Cerebellar nuclear complex (tissue), 1 donor: ENCODE data around the gene RAPGEF6.
"Not testable (repeated sequence)": the region's sequence is repeated elsewhere in the genome, so short reads cannot be mapped to it uniquely, and the experiment has no call there.

Experiments used
- DNase-seq, 2 experiments: peaks; one replicate each; lab custom pipeline; 2025; lab: John Stamatoyannopoulos, UW

RAPGEF6 gene

GRCh38 chr5:131386124-131386523 is 248.9 kb downstream of the RAPGEF6 start:
- no peak for DNase-seq

- DNase-seq, result no peak
Measured at GRCh38 chr5:131384616-131385214, 250.3 kb downstream of the RAPGEF6 start.

GRCh38 chr5:131384173-131384572 is 250.9 kb downstream of the RAPGEF6 start:
- DNase-seq, result no peak

GRCh38 chr5:131382407-131383395 is 252.3 kb downstream of the RAPGEF6 start:
- DNase-seq, result no peak

- no peak for DNase-seq
Measured at GRCh38 chr5:131381777-131382176, 253.3 kb downstream of the RAPGEF6 start.

GRCh38 chr5:131381021-131381420 is 254.0 kb downstream of the RAPGEF6 start:
- no peak for DNase-seq

GRCh38 chr5:131380238-131380637 is 254.8 kb downstream of the RAPGEF6 start:
- not testable (repeated sequence) for DNase-seq

GRCh38 chr5:131379723-131380122 is 255.3 kb downstream of the RAPGEF6 start:
- DNase-seq, result no peak

GRCh38 chr5:131378721-131379541 is 256.1 kb downstream of the RAPGEF6 start:
- DNase-seq, result no peak

- DNase-seq, result no peak
Measured at GRCh38 chr5:131377785-131378325, 257.2 kb downstream of the RAPGEF6 start.

GRCh38 chr5:131377346-131377745 is 257.7 kb downstream of the RAPGEF6 start:
- DNase-seq, result no peak

- DNase-seq, result no peak
Measured at GRCh38 chr5:131375351-131375750, 259.7 kb downstream of the RAPGEF6 start.
